LoVo (cell line): ENCODE data around the gene FHOD3.

Source experiments
- DNase-seq: peaks from one replicate; pipeline ENCODE4 v3.0.0-alpha.2; 2016; ENCODE audit warnings: low spot score

FHOD3 gene

DNA sequence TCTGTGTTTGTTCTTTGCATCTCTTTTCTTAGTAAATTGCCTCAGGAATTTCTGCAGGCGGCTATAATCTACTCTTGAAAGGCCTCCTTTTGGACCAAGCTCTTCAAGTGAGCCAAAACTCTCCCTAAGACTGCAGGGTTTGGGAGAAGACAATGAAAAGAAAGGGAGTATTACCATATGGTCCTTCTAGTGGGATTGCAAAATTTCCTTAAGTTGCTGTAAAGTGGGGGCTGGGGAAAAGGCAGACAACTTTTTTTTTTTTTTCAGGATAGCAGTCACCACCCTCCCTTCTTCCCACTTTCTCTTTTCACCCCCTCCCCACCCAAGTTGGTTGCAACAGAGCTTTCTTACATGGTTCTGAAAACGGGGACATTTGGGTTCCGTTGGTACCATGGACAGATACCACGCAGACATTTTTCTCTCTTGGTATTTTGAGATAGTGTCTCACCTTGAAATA lies 183.7 kb downstream of the FHOD3 start:
- DNase-seq = no peak

DNA sequence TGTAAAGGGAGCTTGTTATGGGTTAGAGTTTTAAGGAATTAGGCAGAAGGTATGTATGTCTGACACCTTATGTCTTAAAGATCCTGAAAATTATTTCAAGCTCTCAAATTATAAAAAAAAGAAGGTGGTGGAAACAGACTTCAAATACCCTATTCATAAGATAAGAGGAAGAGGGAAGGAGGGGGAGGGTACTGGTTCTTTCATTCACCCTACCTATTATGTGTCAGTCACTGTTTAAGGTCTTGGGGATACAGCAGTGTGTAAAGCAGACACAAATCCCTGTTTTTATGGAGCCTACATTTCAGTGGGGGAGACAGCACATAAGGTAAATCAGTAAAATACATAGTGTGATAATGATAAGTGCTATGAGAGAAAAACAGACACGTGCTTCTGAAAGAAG lies 184.4 kb downstream of the FHOD3 start:
- no peak for DNase-seq

GRCh38 chr18:36484591-36484990 lies 187.1 kb downstream of the FHOD3 start:
- no peak for DNase-seq

- no peak for DNase-seq
Observed at GRCh38 chr18:36485772-36486171, 188.3 kb downstream of the FHOD3 start.

- no peak for DNase-seq
Observed at GRCh38 chr18:36488131-36488530, 190.6 kb downstream of the FHOD3 start.

DNA sequence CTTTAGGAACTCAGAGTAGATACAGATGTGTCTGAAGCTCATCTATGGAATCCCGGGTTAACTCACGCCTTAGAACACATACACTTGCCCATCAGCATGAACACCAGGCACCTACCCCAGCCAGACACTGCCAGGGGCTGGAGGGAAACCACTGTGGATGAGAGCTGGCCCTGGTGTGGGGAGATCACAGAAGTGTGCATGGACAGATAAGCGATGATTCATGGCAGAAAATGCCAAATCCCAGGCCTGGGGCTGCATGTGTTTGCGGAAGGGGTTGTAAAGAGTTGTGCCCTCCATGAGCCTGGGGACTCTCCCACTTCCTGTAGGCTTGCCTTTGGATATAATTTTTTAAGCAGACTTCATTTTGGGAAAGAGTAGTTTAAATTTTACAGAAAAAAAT lies 193.4 kb downstream of the FHOD3 start:
- DNase-seq = no peak

DNA sequence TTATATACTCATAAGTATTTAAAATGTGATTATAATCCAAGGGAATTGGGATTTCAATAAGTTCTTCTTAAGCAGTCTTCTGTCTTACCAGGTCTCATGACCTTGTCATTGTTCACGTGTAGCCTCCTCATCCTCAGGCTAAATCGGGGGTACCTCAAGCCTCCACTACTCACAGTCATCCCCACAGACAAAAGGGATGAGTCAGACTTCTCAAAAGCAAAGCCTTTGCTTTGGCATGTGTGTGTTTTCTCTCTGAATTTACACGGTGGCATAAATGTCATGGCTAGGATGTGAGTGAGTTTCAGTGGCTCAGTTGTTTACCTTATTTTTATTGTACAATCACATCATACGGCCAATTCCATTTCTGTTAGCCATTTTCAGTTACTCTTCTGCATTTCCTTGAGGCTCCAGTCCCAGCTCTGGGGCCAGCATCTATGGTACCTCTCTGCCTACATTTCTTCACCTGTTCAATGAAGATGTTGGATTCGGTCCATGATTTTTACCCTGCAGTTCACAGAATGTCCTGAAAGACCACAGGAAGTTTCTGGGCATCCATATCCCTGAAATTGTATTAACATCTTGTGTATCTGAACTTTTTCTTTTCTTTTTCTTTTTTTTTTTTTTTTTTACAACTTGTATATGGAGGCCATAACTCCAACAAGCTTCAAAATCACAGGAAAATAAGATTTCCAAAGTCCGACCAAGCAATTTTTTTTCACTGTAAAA lies 195.3 kb downstream of the FHOD3 start:
- DNase-seq = no peak

DNA sequence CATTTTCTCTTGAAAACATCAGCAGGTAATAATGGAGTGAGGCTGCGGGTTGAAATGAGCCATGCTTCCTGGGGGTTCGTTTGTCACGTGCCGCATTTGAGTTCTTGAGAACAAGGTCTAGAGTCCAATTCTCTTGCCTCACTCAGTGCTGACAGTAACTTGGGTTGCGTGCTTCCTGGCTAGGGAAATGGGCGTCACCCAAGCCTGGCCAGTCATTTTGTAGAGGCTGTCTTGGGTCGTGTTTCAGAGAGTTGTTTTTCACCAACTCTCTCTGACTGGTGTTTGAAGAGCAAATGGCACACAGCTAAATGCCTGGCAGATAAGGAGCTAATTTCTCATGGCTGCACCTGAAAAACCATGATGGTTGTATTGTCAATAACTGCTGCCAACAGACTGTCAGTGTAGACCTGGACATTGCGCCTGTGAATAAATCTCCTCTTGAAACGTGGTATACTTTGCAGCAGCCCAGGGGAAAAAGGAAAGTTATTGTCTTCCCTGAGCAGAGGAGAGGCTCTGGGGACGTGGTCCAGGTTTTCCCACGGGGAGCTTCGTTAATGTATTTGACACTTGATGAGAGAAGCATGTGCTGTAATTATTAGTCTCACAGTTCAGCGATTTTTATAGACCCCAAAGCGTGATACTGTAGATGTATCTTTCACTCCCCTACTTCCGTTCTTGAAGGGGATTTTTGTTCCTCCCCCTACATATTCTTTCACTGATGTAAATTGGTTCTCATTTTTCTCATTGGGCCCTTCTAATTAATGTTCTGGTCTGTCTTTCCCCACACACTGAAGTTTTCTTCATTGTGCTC lies 196.0 kb downstream of the FHOD3 start:
- DNase-seq = peak; percentile 17

GRCh38 chr18:36494160-36494437 lies 196.6 kb downstream of the FHOD3 start:
- no peak for DNase-seq

DNA sequence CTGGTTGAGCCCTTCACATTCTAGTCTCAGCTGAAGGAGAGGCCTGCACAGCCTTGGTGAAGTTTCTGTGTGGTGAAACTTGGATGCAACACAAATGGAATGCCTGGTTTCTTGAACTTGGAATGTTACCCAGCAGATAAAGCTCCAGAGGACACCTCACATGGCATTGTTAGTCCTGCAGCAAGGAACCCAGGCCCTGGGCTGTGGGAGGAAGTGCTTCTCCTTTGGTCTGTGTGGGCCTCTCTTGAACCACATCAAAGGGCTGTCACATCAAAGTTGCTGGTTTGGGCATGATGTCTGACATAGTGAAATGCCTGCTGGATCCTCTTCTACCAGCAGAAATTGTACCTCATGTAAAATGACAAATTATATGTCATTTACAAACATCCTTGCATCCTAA lies 198.5 kb downstream of the FHOD3 start:
- DNase-seq = peak; percentile 5

DNA sequence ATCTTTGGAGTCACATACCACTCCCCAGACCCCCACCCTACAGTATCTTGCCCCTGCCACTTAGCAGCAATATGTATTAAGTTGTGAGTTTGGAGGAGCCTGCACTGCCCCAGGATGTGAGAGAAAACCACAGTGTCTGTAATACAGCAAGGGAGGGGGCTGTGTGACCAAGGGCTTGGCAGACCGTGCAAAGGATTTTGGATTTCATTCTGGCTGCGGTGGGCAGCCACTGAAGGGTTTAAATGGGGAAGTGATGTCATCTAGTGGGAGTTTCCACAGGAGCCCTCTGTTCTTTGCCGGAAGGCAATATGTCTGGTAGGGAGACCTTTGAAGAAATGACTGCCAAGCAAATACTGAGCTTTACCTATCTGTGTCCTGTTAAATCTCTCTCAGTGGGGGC lies 202.4 kb downstream of the FHOD3 start:
- no peak for DNase-seq

DNA sequence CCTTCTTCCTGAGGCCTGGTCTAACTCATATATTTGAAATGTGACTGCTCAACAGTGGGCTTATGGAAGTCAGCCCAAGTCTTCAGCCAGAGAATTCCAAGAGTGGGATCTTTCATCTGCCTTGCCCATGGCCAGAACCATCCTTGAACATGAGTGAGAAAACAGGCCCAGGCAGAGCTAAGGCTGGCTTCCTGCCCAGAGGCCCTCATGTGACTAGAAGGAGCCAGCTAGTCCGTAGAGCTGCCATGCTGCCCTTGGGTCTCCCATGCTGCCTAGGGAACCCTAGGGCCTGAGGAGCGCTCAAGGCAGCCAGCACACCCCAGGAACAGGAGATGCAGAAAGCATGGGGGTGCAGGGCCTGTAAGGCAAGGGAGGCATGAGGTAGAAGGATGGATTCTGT lies 203.6 kb downstream of the FHOD3 start:
- DNase-seq = no peak

- DNase-seq = no peak
Observed at GRCh38 chr18:36503477-36503876, 206.0 kb downstream of the FHOD3 start.

DNA sequence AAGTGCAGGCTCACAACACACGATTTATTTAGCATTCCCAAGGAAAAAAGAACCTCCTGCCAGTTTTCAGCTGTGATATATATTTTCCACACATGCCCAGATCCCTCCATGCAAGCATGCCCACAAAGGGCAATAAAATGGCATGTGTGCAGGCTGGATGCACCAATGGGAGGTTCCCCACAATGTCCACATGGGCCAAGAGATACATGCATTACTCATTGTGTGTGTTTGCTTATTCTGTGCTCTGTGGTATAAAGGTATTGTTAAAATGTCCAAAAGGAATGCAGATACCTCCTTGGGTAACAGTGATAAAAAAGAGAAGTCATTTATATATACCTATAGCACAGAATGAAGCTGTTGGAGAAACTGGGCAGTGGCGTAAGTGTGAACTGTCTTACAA lies 207.4 kb downstream of the FHOD3 start:
- no peak for DNase-seq

DNA sequence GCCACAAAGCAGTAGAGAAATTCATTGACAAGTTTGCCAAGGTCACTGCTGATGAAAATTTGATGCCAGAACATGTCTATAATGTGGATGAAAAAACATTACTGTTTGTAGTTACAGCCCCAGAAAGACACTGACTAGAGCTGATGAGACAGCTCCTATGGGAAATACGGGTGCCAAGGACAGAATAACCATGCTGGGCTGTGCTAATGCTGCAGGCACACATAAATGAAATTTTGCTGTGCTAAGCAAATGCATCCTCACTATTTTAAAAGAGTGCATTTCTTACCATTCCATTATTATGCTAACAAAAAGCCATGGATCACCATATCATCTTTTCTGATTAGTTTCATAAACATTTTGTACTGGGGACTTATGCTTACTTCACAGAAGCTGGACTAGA lies 208.2 kb downstream of the FHOD3 start:
- DNase-seq = no peak

GRCh38 chr18:36509646-36510197 lies 212.2 kb downstream of the FHOD3 start:
- DNase-seq = no peak

- DNase-seq = peak; percentile 37
Observed at GRCh38 chr18:36511791-36512352, 214.4 kb downstream of the FHOD3 start.

DNA sequence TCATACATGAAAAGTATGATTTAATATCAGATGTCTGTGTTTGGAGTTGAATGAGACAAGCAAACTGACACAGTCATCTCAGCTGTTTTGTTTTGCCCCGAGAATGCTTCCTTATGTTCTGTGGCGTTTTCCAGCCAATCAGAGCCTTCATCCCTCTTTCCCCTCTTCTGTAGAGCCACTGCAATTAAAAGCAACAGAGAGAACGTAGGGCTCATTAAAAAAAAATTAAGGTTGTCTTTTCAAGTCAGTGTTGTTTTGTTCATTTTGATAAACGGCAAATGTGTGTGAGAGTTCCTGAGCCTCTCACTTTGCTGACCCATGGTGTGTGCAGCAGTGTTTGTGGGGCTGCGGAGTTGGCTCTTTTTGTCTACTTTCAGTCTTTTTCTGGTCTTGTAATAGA lies 216.0 kb downstream of the FHOD3 start:
- no peak for DNase-seq

- no peak for DNase-seq
Observed at GRCh38 chr18:36514778-36515177, 217.3 kb downstream of the FHOD3 start.

GRCh38 chr18:36516258-36516657 lies 218.7 kb downstream of the FHOD3 start:
- no peak for DNase-seq

DNA sequence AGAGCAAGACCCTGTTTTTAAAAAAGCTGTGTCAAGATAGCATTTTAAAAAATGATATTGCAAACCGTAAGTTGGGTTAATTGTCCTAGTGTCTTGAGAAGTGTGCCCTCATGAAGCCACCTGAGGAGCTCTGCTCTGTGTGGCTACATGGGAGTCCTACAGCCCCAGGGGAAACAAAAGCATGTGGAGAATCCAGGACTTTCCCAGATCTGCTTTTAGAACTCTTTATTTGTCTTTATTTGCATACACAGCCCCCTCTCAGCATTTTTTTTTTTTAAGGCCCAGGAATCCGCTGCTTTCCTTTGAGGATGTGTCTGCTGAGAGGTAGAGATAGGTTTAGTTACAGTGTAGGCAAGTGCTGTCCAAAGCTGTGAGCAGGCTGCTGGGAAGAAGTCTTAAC lies 219.2 kb downstream of the FHOD3 start:
- no peak for DNase-seq

GRCh38 chr18:36518839-36519238 lies 221.3 kb downstream of the FHOD3 start:
- DNase-seq = no peak

GRCh38 chr18:36519358-36519757 lies 221.8 kb downstream of the FHOD3 start:
- peak; percentile 2 for DNase-seq
